ENCODE measurements around the gene IRF2BP2.

IRF2BP2 gene

DNA sequence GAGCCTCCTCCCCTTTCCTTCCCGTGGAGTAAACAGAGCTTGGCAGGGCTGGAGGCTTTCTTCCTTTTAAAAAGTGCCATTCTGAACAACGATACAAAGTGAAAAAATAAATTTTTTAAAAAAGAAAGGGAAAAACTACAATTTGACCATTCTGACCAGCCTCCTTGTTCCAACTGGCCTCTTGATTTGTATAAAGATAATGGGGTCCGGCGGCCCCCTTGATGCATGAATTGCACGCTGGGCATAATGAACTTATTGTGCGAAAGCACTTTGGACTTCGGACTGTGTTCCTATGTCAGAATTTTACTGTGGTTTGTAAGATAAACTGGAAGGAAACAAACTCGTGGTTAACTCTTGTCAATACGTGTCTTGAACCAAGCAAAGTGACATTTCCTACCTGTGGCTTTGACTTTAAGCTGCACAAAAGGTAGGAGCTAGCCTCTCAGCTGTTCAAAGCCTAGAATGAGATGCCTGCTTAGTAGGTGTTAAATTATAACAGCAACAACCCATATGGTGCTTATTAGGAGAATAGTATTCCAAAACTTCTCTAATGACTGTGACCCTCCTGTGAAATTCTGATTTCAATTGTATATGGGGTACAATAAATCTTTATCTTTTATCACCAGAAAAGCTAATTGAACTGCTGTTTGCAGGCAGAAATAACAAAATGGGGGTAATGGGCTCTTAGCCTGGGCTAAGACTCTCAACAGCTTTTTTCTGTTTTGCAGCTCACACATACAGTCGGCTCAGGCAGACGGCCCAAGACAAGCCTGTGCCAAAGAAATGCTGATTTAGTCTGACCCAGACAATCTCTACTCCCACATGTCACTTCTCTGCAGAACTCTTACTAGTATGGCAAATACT, 9.3 kb downstream of the IRF2BP2 start (continued):
- TF ChIP-seq, protein P1, sequence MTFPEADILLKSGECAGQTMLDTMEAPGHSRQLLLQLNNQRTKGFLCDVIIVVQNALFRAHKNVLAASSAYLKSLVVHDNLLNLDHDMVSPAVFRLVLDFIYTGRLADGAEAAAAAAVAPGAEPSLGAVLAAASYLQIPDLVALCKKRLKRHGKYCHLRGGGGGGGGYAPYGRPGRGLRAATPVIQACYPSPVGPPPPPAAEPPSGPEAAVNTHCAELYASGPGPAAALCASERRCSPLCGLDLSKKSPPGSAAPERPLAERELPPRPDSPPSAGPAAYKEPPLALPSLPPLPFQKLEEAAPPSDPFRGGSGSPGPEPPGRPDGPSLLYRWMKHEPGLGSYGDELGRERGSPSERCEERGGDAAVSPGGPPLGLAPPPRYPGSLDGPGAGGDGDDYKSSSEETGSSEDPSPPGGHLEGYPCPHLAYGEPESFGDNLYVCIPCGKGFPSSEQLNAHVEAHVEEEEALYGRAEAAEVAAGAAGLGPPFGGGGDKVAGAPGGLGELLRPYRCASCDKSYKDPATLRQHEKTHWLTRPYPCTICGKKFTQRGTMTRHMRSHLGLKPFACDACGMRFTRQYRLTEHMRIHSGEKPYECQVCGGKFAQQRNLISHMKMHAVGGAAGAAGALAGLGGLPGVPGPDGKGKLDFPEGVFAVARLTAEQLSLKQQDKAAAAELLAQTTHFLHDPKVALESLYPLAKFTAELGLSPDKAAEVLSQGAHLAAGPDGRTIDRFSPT (tag by site-specific recombination; IDR thresholded peaks at IDR 0.05) = 0 out of 2 replicates have a peak, but pooled peaks have one; percentile 8
- TF ChIP-seq, protein P2, sequence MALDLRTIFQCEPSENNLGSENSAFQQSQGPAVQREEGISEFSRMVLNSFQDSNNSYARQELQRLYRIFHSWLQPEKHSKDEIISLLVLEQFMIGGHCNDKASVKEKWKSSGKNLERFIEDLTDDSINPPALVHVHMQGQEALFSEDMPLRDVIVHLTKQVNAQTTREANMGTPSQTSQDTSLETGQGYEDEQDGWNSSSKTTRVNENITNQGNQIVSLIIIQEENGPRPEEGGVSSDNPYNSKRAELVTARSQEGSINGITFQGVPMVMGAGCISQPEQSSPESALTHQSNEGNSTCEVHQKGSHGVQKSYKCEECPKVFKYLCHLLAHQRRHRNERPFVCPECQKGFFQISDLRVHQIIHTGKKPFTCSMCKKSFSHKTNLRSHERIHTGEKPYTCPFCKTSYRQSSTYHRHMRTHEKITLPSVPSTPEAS (tag by site-specific recombination; IDR thresholded peaks at IDR 0.05) = no peak
- TF ChIP-seq ZNF626 (tag by site-specific recombination; IDR thresholded peaks at IDR 0.05) = no peak
- TF ChIP-seq, protein P3, sequence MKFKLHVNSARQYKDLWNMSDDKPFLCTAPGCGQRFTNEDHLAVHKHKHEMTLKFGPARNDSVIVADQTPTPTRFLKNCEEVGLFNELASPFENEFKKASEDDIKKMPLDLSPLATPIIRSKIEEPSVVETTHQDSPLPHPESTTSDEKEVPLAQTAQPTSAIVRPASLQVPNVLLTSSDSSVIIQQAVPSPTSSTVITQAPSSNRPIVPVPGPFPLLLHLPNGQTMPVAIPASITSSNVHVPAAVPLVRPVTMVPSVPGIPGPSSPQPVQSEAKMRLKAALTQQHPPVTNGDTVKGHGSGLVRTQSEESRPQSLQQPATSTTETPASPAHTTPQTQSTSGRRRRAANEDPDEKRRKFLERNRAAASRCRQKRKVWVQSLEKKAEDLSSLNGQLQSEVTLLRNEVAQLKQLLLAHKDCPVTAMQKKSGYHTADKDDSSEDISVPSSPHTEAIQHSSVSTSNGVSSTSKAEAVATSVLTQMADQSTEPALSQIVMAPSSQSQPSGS (tag by site-specific recombination; IDR thresholded peaks at IDR 0.05; ENCODE audit: low read depth) = no peak
- no peak for TF ChIP-seq ZSCAN30 (tag by site-specific recombination; IDR thresholded peaks at IDR 0.05)
- TF ChIP-seq, protein P4, sequence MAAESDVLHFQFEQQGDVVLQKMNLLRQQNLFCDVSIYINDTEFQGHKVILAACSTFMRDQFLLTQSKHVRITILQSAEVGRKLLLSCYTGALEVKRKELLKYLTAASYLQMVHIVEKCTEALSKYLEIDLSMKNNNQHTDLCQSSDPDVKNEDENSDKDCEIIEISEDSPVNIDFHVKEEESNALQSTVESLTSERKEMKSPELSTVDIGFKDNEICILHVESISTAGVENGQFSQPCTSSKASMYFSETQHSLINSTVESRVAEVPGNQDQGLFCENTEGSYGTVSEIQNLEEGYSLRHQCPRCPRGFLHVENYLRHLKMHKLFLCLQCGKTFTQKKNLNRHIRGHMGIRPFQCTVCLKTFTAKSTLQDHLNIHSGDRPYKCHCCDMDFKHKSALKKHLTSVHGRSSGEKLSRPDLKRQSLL (tag by site-specific recombination; IDR thresholded peaks at IDR 0.05) = no peak
- no peak for TF ChIP-seq ZNF621 (tag by site-specific recombination; IDR thresholded peaks at IDR 0.05)
- TF ChIP-seq ZNF16 (tag by site-specific recombination; IDR thresholded peaks at IDR 0.05; ENCODE audit: low read depth) = no peak
- TF ChIP-seq YY1 (tag by site-specific recombination; IDR thresholded peaks at IDR 0.05) = no peak
- no peak for TF ChIP-seq RBAK (tag by site-specific recombination; IDR thresholded peaks at IDR 0.05)
- TF ChIP-seq, protein P5, sequence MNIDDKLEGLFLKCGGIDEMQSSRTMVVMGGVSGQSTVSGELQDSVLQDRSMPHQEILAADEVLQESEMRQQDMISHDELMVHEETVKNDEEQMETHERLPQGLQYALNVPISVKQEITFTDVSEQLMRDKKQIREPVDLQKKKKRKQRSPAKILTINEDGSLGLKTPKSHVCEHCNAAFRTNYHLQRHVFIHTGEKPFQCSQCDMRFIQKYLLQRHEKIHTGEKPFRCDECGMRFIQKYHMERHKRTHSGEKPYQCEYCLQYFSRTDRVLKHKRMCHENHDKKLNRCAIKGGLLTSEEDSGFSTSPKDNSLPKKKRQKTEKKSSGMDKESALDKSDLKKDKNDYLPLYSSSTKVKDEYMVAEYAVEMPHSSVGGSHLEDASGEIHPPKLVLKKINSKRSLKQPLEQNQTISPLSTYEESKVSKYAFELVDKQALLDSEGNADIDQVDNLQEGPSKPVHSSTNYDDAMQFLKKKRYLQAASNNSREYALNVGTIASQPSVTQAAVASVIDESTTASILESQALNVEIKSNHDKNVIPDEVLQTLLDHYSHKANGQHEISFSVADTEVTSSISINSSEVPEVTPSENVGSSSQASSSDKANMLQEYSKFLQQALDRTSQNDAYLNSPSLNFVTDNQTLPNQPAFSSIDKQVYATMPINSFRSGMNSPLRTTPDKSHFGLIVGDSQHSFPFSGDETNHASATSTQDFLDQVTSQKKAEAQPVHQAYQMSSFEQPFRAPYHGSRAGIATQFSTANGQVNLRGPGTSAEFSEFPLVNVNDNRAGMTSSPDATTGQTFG (tag by site-specific recombination; IDR thresholded peaks at IDR 0.05; ENCODE audit: borderline replicate concordance) = no peak
- TF ChIP-seq ZNF112 (tag by site-specific recombination; IDR thresholded peaks at IDR 0.05) = no peak
- peak; percentile 53; the same call in 1 of the 2 replicates for TF ChIP-seq TCF7L2 (IDR thresholded peaks at IDR 0.05; ENCODE audit: borderline replicate concordance, low read depth, low read length)
- peak; percentile 86 for TF ChIP-seq ZNF335 (tag by site-specific recombination; conservative IDR thresholded peaks at IDR 0.05)
- no peak for TF ChIP-seq ZNF433 (tag by site-specific recombination; IDR thresholded peaks at IDR 0.05; ENCODE audit: low read depth)
- no peak for TF ChIP-seq OVOL3 (tag by site-specific recombination; IDR thresholded peaks at IDR 0.05)
- TF ChIP-seq ZNF140 (tag by site-specific recombination; IDR thresholded peaks at IDR 0.05) = no peak
- no peak for TF ChIP-seq ZNF555 (tag by site-specific recombination; conservative IDR thresholded peaks at IDR 0.05)
- no peak for TF ChIP-seq KLF9 (tag by site-specific recombination; IDR thresholded peaks at IDR 0.05; ENCODE audit: low read depth)
- 0 out of 2 replicates have a peak, but pooled peaks have one; percentile 5 for TF ChIP-seq ZNF596 (tag by site-specific recombination; IDR thresholded peaks at IDR 0.05)
- TF ChIP-seq ZNF239 (tag by site-specific recombination; IDR thresholded peaks at IDR 0.05) = no peak
- 0 out of 2 replicates have a peak, but pooled peaks have one; percentile 9 for TF ChIP-seq REPIN1 (tag by site-specific recombination; IDR thresholded peaks at IDR 0.05; ENCODE audit: low read depth)
- no peak for TF ChIP-seq ZNF791 (tag by site-specific recombination; IDR thresholded peaks at IDR 0.05)
- TF ChIP-seq SP3 (tag by site-specific recombination; IDR thresholded peaks at IDR 0.05) = no peak
- peak; percentile 27; the same call in 1 of the 2 replicates for TF ChIP-seq ZNF24 (tag by site-specific recombination; IDR thresholded peaks at IDR 0.05)
- TF ChIP-seq ZNF324 (tag by site-specific recombination; IDR thresholded peaks at IDR 0.05) = no peak
- TF ChIP-seq ZNF514 (tag by site-specific recombination; IDR thresholded peaks at IDR 0.05) = no peak
- TF ChIP-seq ZFHX2 (tag by site-specific recombination; conservative IDR thresholded peaks at IDR 0.05) = 0 out of 2 replicates have a peak, but pooled peaks have one; percentile 22
- TF ChIP-seq ZNF768 (tag by site-specific recombination; IDR thresholded peaks at IDR 0.05) = 0 out of 2 replicates have a peak, but pooled peaks have one; percentile 7
- peak; percentile 90 for TF ChIP-seq PRDM1 (tag by site-specific recombination; IDR thresholded peaks at IDR 0.05)
- TF ChIP-seq ZNF670 (tag by site-specific recombination; IDR thresholded peaks at IDR 0.05; ENCODE audit: low read depth) = no peak
- TF ChIP-seq SALL2 (tag by site-specific recombination; IDR thresholded peaks at IDR 0.05; ENCODE audit: borderline replicate concordance) = no peak

Measured in HEK293 (cell line).